Activated CD4-positive, alpha-beta T cell treated with anti-CD3 and anti-CD28 coated beads for 36 hours (primary cell): ENCODE measurements around the gene ALK. TPM values are rescaled to one million over a fixed set of nuclear protein-coding genes. Genes with fewer than 3 reads are reported as not detected.

Experiments
- ATAC-seq: fragments of 200-7000 bp; cut with Tn5 transposase; one replicate; pipeline ENCODE4 v1.10.0; 2021; ENCODE audit warnings: mild to moderate bottlenecking, moderate library complexity
- CTCF ChIA-PET: fragments of 350-600 bp; sonication (Branson Sonifier 250); formaldehyde crosslinking; loops from one replicate; lab custom pipeline; 2021; ENCODE audit warnings: antibody characterized with exemption; lab: Charles Lee
- POLR2A ChIA-PET: fragments of 350-600 bp; sonication (Branson Sonifier 250); formaldehyde crosslinking; loops from one replicate; lab custom pipeline; 2021; ENCODE audit warnings: antibody characterized with exemption, inconsistent platforms; lab: Charles Lee
- DNase-seq: peaks from one replicate; pipeline ENCODE4 v3.0.0-alpha.2; 2020
- H3K27ac Mint-ChIP-seq: one replicate; pipeline ENCODE4 v1.8.0; 2021; ENCODE audit warnings: mixed read lengths
- H3K27me3 Mint-ChIP-seq: one replicate; pipeline ENCODE4 v1.8.0; 2021; ENCODE audit warnings: mixed read lengths
- H3K36me3 Mint-ChIP-seq: one replicate; pipeline ENCODE4 v1.8.0; 2021; ENCODE audit warnings: low read depth, mixed read lengths
- H3K4me1 Mint-ChIP-seq: one replicate; pipeline ENCODE4 v1.8.0; 2021; ENCODE audit warnings: mixed read lengths
- H3K4me3 Mint-ChIP-seq: one replicate; pipeline ENCODE4 v1.8.0; 2021; ENCODE audit warnings: mild to moderate bottlenecking, moderate library complexity, mixed read lengths
- H3K9me3 Mint-ChIP-seq: one replicate; pipeline ENCODE4 v1.8.0; 2021; ENCODE audit warnings: low read depth, mixed read lengths
- intact Hi-C, 2 experiments: fragments of 100-400 bp; cut with DNase I in 1 of 2; cut with micrococcal nuclease in 1 of 2; formaldehyde crosslinking; loops; one replicate each; pipeline versions ENCODE4 v1.14.2 to v1.15.1; 2022 to 2024; cut with DNase I, micrococcal nuclease
- total RNA-seq, 2 experiments: library from RNA; stranded (reverse); gene quantifications; one replicate each; pipeline ENCODE4 v1.2.3, GENCODE V29; 2021

Gene ALK
- total RNA-seq, 2 experiments from 2014 or later: not detected

GRCh38 chr2:29688429-29688828 lies 233.0 kb downstream of the ALK start:
- no peaks in the 10 kb centered on the region for H3K4me1 Mint-ChIP-seq
- ChIA-PET POLR2A (no interaction called here), CTCF (no interaction called here)
- peaks cover 15% of the 10 kb centered on the region for H3K27me3 Mint-ChIP-seq
- DNase-seq: no peak
- no peaks in the 10 kb centered on the region for H3K9me3 Mint-ChIP-seq
- H3K27ac Mint-ChIP-seq: no peak overlapping the region
- intact Hi-C loops: no loop called here
- H3K36me3 Mint-ChIP-seq: no peaks in the 10 kb centered on the region
- ATAC-seq: no peak
- H3K4me3 Mint-ChIP-seq: no peak overlapping the region

- Mint-ChIP-seq H3K36me3 (no peaks in the 10 kb centered on the region), H3K27ac (no peak overlapping the region), H3K4me1 (no peaks in the 10 kb centered on the region), H3K9me3 (no peaks in the 10 kb centered on the region), H3K4me3 (no peak overlapping the region), H3K27me3 (peaks cover 10% of the 10 kb centered on the region)
- intact Hi-C loops: no loop called here
- ATAC-seq (no peak), DNase-seq (no peak)
- ChIA-PET CTCF (no interaction called here), POLR2A (no interaction called here)
These were observed 234.3 kb downstream of the ALK start for GRCh38 chr2:29687121-29687520.

GRCh38 chr2:29676886-29677453 lies 244.4 kb downstream of the ALK start:
- H3K27ac Mint-ChIP-seq: no peak overlapping the region
- DNase-seq (no peak), ATAC-seq (no peak)
- H3K36me3 Mint-ChIP-seq: no peaks in the 10 kb centered on the region
- POLR2A ChIA-PET: no interaction called here
- no peaks in the 10 kb centered on the region for H3K4me1 Mint-ChIP-seq
- CTCF ChIA-PET: no interaction called here
- H3K4me3 Mint-ChIP-seq: no peak overlapping the region
- intact Hi-C loops: no loop called here
- peaks cover 11% of the 10 kb centered on the region for H3K27me3 Mint-ChIP-seq
- H3K9me3 Mint-ChIP-seq: no peaks in the 10 kb centered on the region

- intact Hi-C loops: no loop called here
- Mint-ChIP-seq H3K27me3 (peaks cover 7% of the 10 kb centered on the region), H3K4me1 (no peaks in the 10 kb centered on the region), H3K9me3 (peaks cover 6% of the 10 kb centered on the region), H3K36me3 (peaks cover 1% of the 10 kb centered on the region), H3K27ac (no peak overlapping the region), H3K4me3 (no peak overlapping the region)
- no peak for ATAC-seq
- CTCF ChIA-PET: interaction anchor here (0.7 kb wide), 1 partner anchor 29 kb away, joined by 3 read pairs; no protein-coding TSS in a partner anchor
- POLR2A ChIA-PET: no interaction called here
- DNase-seq: no peak
These were observed 256.8 kb downstream of the ALK start for GRCh38 chr2:29664578-29664977.

GRCh38 chr2:29663268-29663667 lies 258.1 kb downstream of the ALK start:
- ChIA-PET POLR2A (no interaction called here), CTCF (no interaction called here)
- DNase-seq: no peak
- H3K4me1 Mint-ChIP-seq: no peaks in the 10 kb centered on the region
- no peaks in the 10 kb centered on the region for H3K36me3 Mint-ChIP-seq
- no peak for ATAC-seq
- peaks cover under 1% of the 10 kb centered on the region for H3K9me3 Mint-ChIP-seq
- H3K4me3 Mint-ChIP-seq: no peak overlapping the region
- intact Hi-C loops: no loop called here
- peaks cover 10% of the 10 kb centered on the region for H3K27me3 Mint-ChIP-seq
- H3K27ac Mint-ChIP-seq: no peak overlapping the region

GRCh38 chr2:29662861-29663260 lies 258.5 kb downstream of the ALK start:
- no peak for DNase-seq
- H3K9me3 Mint-ChIP-seq: no peaks in the 10 kb centered on the region
- CTCF ChIA-PET: no interaction called here
- no peak overlapping the region for H3K4me3 Mint-ChIP-seq
- ATAC-seq: no peak
- intact Hi-C loops: no loop called here
- no peaks in the 10 kb centered on the region for H3K36me3 Mint-ChIP-seq
- POLR2A ChIA-PET: no interaction called here
- H3K27ac Mint-ChIP-seq: no peak overlapping the region
- peaks cover 11% of the 10 kb centered on the region for H3K27me3 Mint-ChIP-seq
- H3K4me1 Mint-ChIP-seq: no peaks in the 10 kb centered on the region

- Mint-ChIP-seq H3K9me3 (no peaks in the 10 kb centered on the region), H3K4me3 (no peak overlapping the region), H3K36me3 (no peaks in the 10 kb centered on the region), H3K4me1 (no peaks in the 10 kb centered on the region), H3K27ac (no peak overlapping the region), H3K27me3 (peaks cover 20% of the 10 kb centered on the region)
- ATAC-seq (no peak), DNase-seq (no peak)
- intact Hi-C loops: no loop called here
- CTCF ChIA-PET: no interaction called here
- POLR2A ChIA-PET: no interaction called here
These were observed 261.2 kb downstream of the ALK start for GRCh38 chr2:29660201-29660600.

GRCh38 chr2:29659178-29659577 lies 262.2 kb downstream of the ALK start:
- H3K27ac Mint-ChIP-seq: no peak overlapping the region
- H3K4me1 Mint-ChIP-seq: no peaks in the 10 kb centered on the region
- no peak overlapping the region for H3K4me3 Mint-ChIP-seq
- H3K36me3 Mint-ChIP-seq: no peaks in the 10 kb centered on the region
- ChIA-PET CTCF (no interaction called here), POLR2A (no interaction called here)
- DNase-seq: no peak
- no peaks in the 10 kb centered on the region for H3K9me3 Mint-ChIP-seq
- H3K27me3 Mint-ChIP-seq: peaks cover 20% of the 10 kb centered on the region
- intact Hi-C loops: no loop called here
- ATAC-seq: no peak

- Mint-ChIP-seq H3K4me1 (no peaks in the 10 kb centered on the region), H3K4me3 (no peak overlapping the region), H3K27ac (no peak overlapping the region), H3K36me3 (no peaks in the 10 kb centered on the region), H3K9me3 (no peaks in the 10 kb centered on the region), H3K27me3 (peaks cover 23% of the 10 kb centered on the region)
- intact Hi-C loops: no loop called here
- DNase-seq (no peak), ATAC-seq (no peak)
- POLR2A ChIA-PET: no interaction called here
- CTCF ChIA-PET: no interaction called here
These were observed 263.7 kb downstream of the ALK start for GRCh38 chr2:29657674-29658073.

GRCh38 chr2:29655391-29656086 lies 265.8 kb downstream of the ALK start:
- Mint-ChIP-seq H3K4me1 (no peaks in the 10 kb centered on the region), H3K9me3 (no peaks in the 10 kb centered on the region), H3K27me3 (peaks cover 23% of the 10 kb centered on the region), H3K4me3 (no peak overlapping the region), H3K27ac (no peak overlapping the region), H3K36me3 (no peaks in the 10 kb centered on the region)
- no peak for DNase-seq
- ATAC-seq: no peak
- ChIA-PET POLR2A (no interaction called here), CTCF (interaction anchor here (1.4 kb wide), 1 partner anchor 10 kb away, joined by 3 read pairs; no protein-coding TSS in a partner anchor)
- intact Hi-C loops: no loop called here

GRCh38 chr2:29650631-29651097 lies 270.7 kb downstream of the ALK start:
- Mint-ChIP-seq H3K27ac (no peak overlapping the region), H3K27me3 (peaks cover 23% of the 10 kb centered on the region), H3K4me1 (no peaks in the 10 kb centered on the region), H3K9me3 (peaks cover 15% of the 10 kb centered on the region), H3K36me3 (no peaks in the 10 kb centered on the region), H3K4me3 (no peak overlapping the region)
- POLR2A ChIA-PET: no interaction called here
- DNase-seq: no peak
- intact Hi-C loops: no loop called here
- ATAC-seq: no peak
- CTCF ChIA-PET: no interaction called here

- ATAC-seq: no peak
- H3K36me3 Mint-ChIP-seq: no peaks in the 10 kb centered on the region
- no peak overlapping the region for H3K27ac Mint-ChIP-seq
- H3K27me3 Mint-ChIP-seq: peaks cover 13% of the 10 kb centered on the region
- POLR2A ChIA-PET: no interaction called here
- peaks cover 15% of the 10 kb centered on the region for H3K9me3 Mint-ChIP-seq
- CTCF ChIA-PET: interaction anchor here (0.6 to 1.4 kb wide), 2 partner anchors 11 to 377 kb away, joined by 3 read pairs; no protein-coding TSS in a partner anchor
- DNase-seq: no peak
- H3K4me3 Mint-ChIP-seq: no peak overlapping the region
- H3K4me1 Mint-ChIP-seq: no peaks in the 10 kb centered on the region
- intact Hi-C loops: no loop called here
These were observed 276.4 kb downstream of the ALK start for GRCh38 chr2:29644949-29645348.
